ENCODE data around the gene LRBA. TPM values are rescaled to one million over a fixed set of nuclear protein-coding genes. Genes with fewer than 3 reads are reported as not detected.

Gene LRBA
- polyA plus RNA-seq, 4 donors: 14.9 to 62.2 (median 19.6) TPM

DNA sequence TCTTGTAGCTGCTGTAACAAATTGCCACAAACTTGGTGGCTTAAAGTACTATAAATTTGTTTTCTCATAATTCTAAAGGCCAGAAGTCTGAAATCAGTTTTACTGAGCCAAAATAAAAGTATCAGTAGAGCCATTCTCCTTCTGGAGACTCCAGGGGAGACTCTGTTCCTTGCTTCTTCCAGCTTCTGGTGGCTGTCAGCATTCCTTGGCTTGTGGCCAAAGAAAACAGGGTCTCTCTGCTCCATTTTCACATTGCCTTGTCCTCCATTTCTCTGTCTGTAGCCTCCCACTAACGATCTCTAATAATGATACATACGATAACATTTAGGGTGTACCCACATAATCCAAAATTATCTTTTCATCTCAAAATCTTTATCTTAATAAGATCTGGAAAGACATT is 232.8 kb downstream of the LRBA start:
- no peak for FAIRE-seq
- Histone ChIP-seq H3K4me3 (ENCODE audit: low read depth in 1 of 3, low read length in 3 of 3) (no peak overlapping the region), H3K4me1 (ENCODE audit: control insufficient read depth in 3 of 3, insufficient read depth in 2 of 3, low read depth in 1 of 3, low read length in 2 of 3) (no peaks in the 10 kb centered on the region), H3K27me3 (ENCODE audit: control insufficient read depth in 3 of 3, insufficient read depth in 3 of 3, low read length in 3 of 3) (no peaks in the 10 kb centered on the region), H3K36me3 (ENCODE audit: control insufficient read depth in 3 of 3, insufficient read depth in 2 of 3, low read depth in 1 of 3, low read length in 3 of 3) (peaks cover 0 to 6% (median 0%) of the 10 kb centered on the region in 3 donors), H3K9me3 (ENCODE audit: control insufficient read depth in 2 of 2, insufficient read depth in 1 of 2, low read depth in 1 of 2, low read length in 1 of 2) (no peaks in the 10 kb centered on the region), H3K27ac (ENCODE audit: low read depth in 1 of 3, low read length in 2 of 3) (no peak overlapping the region)
- 75 to 85% (median 81%) methylated on average over 2 of the region's 2 CpGs for WGBS, 3 donors
- no peak for DNase-seq

DNA sequence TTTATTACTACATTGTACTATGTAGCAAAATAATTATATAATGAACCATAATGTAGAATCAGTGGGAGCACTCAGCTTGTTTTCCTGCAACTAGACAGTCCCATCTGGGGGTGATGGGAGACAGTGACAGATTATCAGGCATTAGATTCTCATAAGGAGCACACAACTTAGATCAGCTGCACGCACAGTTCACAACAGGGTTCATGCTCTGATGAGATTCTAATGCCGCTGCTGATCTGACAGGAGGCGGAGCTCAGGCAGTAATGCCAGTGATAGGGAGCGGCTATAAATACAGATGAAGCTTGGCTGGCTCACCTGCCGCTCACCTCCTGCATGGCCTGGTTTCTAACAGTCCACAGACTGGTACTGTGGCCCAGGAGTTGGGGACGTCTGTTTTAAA is 233.9 kb downstream of the LRBA start:
- WGBS, 3 donors: 56 to 84% (median 70%) methylated on average over 6 of the region's 6 CpGs
- Histone ChIP-seq H3K9me3 (ENCODE audit: control insufficient read depth in 2 of 2, insufficient read depth in 1 of 2, low read depth in 1 of 2, low read length in 1 of 2) (no peaks in the 10 kb centered on the region), H3K27me3 (ENCODE audit: control insufficient read depth in 3 of 3, insufficient read depth in 3 of 3, low read length in 3 of 3) (no peaks in the 10 kb centered on the region), H3K4me1 (ENCODE audit: control insufficient read depth in 3 of 3, insufficient read depth in 2 of 3, low read depth in 1 of 3, low read length in 2 of 3) (no peaks in the 10 kb centered on the region), H3K36me3 (ENCODE audit: control insufficient read depth in 3 of 3, insufficient read depth in 2 of 3, low read depth in 1 of 3, low read length in 3 of 3) (peaks cover 0 to 6% (median 0%) of the 10 kb centered on the region in 3 donors), H3K4me3 (ENCODE audit: low read depth in 1 of 3, low read length in 3 of 3) (no peak overlapping the region), H3K27ac (ENCODE audit: low read depth in 1 of 3, low read length in 2 of 3) (no peak overlapping the region)
- DNase-seq (peak in 1 of 2 donors; percentile 46), FAIRE-seq (no peak)

DNA sequence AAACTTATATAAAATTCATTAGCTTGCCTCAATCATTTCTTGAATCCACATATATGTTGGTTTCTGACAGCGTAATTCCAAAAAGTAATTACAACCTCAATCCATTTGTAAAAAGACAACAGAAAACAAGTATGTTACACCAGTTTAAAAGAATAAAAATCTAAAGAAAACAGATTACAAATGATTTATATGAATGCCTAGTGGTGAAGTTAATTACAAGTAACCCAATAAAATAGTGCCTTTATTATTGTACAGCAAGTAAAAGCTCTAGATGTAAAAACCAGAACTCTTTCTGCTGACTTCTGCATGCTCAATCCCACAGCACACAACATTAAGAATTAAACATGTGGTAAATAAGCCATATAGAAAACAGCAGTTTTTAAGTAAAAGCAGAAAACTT is 235.4 kb downstream of the LRBA start:
- FAIRE-seq (no peak), DNase-seq (no peak)
- H3K27ac ChIP-seq (ENCODE audit: low read depth in 1 of 3, low read length in 2 of 3): no peak overlapping the region
- no peak overlapping the region for H3K4me3 ChIP-seq (ENCODE audit: low read depth in 1 of 3, low read length in 3 of 3)
- no peaks in the 10 kb centered on the region for H3K4me1 ChIP-seq (ENCODE audit: control insufficient read depth in 3 of 3, insufficient read depth in 2 of 3, low read depth in 1 of 3, low read length in 2 of 3)
- WGBS, 3 donors: 97 to 100% (median 100%) methylated on average over 1 of the region's 1 CpG
- no peaks in the 10 kb centered on the region for H3K9me3 ChIP-seq (ENCODE audit: control insufficient read depth in 2 of 2, insufficient read depth in 1 of 2, low read depth in 1 of 2, low read length in 1 of 2)
- H3K27me3 ChIP-seq (ENCODE audit: control insufficient read depth in 3 of 3, insufficient read depth in 3 of 3, low read length in 3 of 3): no peaks in the 10 kb centered on the region
- peaks cover 0 to 6% (median 0%) of the 10 kb centered on the region in 3 donors for H3K36me3 ChIP-seq (ENCODE audit: control insufficient read depth in 3 of 3, insufficient read depth in 2 of 3, low read depth in 1 of 3, low read length in 3 of 3)

DNA sequence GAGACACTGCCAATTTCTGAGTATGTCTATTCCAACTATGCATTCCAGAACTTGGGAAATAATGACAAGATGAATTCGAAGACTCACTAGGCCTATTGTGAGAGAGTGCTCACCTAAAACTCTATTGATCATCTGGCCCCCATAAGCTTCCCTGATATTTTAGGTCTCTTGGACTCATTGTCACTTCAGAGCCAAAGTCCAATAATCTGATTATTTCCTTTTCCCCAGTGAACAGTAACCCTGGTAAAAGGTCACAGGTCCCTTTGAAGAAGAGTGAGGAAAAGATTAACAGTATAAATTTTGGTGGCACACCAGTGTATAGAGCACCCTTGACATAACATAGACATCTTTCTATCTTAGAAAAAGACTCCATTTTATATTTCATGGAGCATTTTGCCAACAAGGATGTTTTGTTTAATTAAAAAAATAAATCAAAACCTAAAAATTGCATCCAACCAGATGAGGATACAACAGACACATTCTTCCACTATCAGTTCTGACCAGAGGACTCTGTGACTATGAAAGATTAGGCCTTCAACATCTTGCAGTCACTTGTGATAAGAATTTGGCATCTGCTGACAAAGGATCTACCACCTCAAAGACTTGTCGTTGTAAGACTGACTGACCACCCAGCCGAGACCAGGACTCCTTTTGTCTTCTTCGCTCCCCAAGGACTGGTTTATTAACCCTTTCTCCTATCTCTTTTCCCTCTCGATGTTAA is 241.2 kb downstream of the LRBA start:
- Histone ChIP-seq H3K4me1 (ENCODE audit: control insufficient read depth in 3 of 3, insufficient read depth in 2 of 3, low read depth in 1 of 3, low read length in 2 of 3) (no peaks in the 10 kb centered on the region), H3K4me3 (ENCODE audit: low read depth in 1 of 3, low read length in 3 of 3) (no peak overlapping the region), H3K36me3 (ENCODE audit: control insufficient read depth in 3 of 3, insufficient read depth in 2 of 3, low read depth in 1 of 3, low read length in 3 of 3) (peaks cover 0 to 3% (median 2%) of the 10 kb centered on the region in 3 donors), H3K27me3 (ENCODE audit: control insufficient read depth in 3 of 3, insufficient read depth in 3 of 3, low read length in 3 of 3) (no peaks in the 10 kb centered on the region), H3K27ac (ENCODE audit: low read depth in 1 of 3, low read length in 2 of 3) (no peak overlapping the region), H3K9me3 (ENCODE audit: control insufficient read depth in 2 of 2, insufficient read depth in 1 of 2, low read depth in 1 of 2, low read length in 1 of 2) (no peaks in the 10 kb centered on the region)
- 89 to 94% (median 93%) methylated on average over 5 of the region's 5 CpGs for WGBS, 3 donors
- DNase-seq (no peak), FAIRE-seq (no peak)

DNA sequence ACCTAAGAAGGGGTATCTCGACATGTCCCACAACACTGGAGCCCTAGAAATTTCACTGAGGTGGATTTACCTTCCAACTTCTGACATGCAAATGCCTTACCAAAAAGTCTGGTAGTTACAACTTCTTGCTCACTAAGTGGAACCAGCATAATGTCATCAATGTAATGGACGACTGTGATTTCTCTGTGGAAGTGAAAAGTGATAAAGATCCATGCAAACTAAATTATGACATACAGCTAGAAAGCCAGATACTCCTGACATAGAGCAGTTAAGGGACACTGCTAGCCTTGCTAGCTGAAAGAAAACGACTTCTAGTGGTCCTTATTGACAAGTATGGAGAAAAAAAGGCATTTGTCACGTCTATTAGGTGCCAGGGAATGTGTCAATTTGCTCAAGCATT is 242.1 kb downstream of the LRBA start:
- Histone ChIP-seq H3K27ac (ENCODE audit: low read depth in 1 of 3, low read length in 2 of 3) (no peak overlapping the region), H3K36me3 (ENCODE audit: control insufficient read depth in 3 of 3, insufficient read depth in 2 of 3, low read depth in 1 of 3, low read length in 3 of 3) (peaks cover 0 to 3% (median 2%) of the 10 kb centered on the region in 3 donors), H3K4me3 (ENCODE audit: low read depth in 1 of 3, low read length in 3 of 3) (no peak overlapping the region), H3K27me3 (ENCODE audit: control insufficient read depth in 3 of 3, insufficient read depth in 3 of 3, low read length in 3 of 3) (no peaks in the 10 kb centered on the region), H3K9me3 (ENCODE audit: control insufficient read depth in 2 of 2, insufficient read depth in 1 of 2, low read depth in 1 of 2, low read length in 1 of 2) (no peaks in the 10 kb centered on the region), H3K4me1 (ENCODE audit: control insufficient read depth in 3 of 3, insufficient read depth in 2 of 3, low read depth in 1 of 3, low read length in 2 of 3) (no peaks in the 10 kb centered on the region)
- DNase-seq (no peak), FAIRE-seq (no peak)
- WGBS, 3 donors: 93 to 97% (median 94%) methylated on average over 4 of the region's 4 CpGs

DNA sequence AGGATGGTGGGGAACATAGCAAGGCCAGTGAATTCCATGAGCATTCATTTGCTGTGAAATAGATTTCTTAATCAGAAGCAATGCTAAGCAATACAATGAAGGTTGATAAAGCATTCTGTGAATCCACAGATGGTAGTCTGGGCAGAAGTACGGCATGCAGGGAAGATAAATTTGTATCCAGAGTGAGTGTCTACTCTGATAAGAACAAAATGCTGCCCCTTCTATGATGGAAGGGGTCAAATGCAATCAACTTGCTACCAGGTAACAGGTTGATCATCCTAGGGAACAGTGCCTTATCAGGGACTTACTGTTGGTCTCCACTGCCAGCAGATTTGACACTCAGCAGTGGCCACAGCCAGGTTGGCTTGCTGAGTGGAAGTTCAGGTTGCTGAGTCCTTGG is 243.7 kb downstream of the LRBA start:
- DNase-seq (no peak), FAIRE-seq (no peak)
- Histone ChIP-seq H3K27ac (ENCODE audit: low read depth in 1 of 3, low read length in 2 of 3) (no peak overlapping the region), H3K4me1 (ENCODE audit: control insufficient read depth in 3 of 3, insufficient read depth in 2 of 3, low read depth in 1 of 3, low read length in 2 of 3) (no peaks in the 10 kb centered on the region), H3K9me3 (ENCODE audit: control insufficient read depth in 2 of 2, insufficient read depth in 1 of 2, low read depth in 1 of 2, low read length in 1 of 2) (no peaks in the 10 kb centered on the region), H3K4me3 (ENCODE audit: low read depth in 1 of 3, low read length in 3 of 3) (no peak overlapping the region), H3K36me3 (ENCODE audit: control insufficient read depth in 3 of 3, insufficient read depth in 2 of 3, low read depth in 1 of 3, low read length in 3 of 3) (peaks cover 0 to 3% (median 2%) of the 10 kb centered on the region in 3 donors), H3K27me3 (ENCODE audit: control insufficient read depth in 3 of 3, insufficient read depth in 3 of 3, low read length in 3 of 3) (no peaks in the 10 kb centered on the region)
- WGBS, 3 donors: 96 to 97% (median 96%) methylated on average over 1 of the region's 1 CpG

DNA sequence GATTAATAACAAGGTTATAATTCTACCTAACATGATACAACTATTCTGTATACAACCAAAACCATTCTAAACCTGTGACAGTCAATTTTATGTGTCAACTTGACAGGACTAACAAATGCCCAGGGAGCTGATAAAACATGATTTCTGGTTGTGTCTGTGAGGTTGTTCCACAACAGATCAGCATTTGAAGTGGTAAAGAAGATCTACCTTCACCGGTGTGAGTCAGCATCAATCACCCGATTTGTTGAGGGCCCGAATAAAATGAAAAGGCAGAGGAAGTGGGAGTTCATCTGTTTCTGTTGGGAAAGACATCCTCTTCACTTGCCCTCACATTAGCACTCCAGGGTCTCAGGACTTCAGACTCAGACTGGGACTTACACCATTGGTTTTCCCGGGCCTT is 245.2 kb downstream of the LRBA start:
- H3K27ac ChIP-seq (ENCODE audit: low read depth in 1 of 3, low read length in 2 of 3): peak overlapping the region in 2 of 3 donors; percentile 5 to 41
- H3K4me1 ChIP-seq (ENCODE audit: control insufficient read depth in 3 of 3, insufficient read depth in 2 of 3, low read depth in 1 of 3, low read length in 2 of 3): no peaks in the 10 kb centered on the region
- no peaks in the 10 kb centered on the region for H3K9me3 ChIP-seq (ENCODE audit: control insufficient read depth in 2 of 2, insufficient read depth in 1 of 2, low read depth in 1 of 2, low read length in 1 of 2)
- FAIRE-seq (no peak), DNase-seq (no peak)
- H3K4me3 ChIP-seq (ENCODE audit: low read depth in 1 of 3, low read length in 3 of 3): no peak overlapping the region
- no peaks in the 10 kb centered on the region for H3K27me3 ChIP-seq (ENCODE audit: control insufficient read depth in 3 of 3, insufficient read depth in 3 of 3, low read length in 3 of 3)
- peaks cover 0 to 3% (median 2%) of the 10 kb centered on the region in 3 donors for H3K36me3 ChIP-seq (ENCODE audit: control insufficient read depth in 3 of 3, insufficient read depth in 2 of 3, low read depth in 1 of 3, low read length in 3 of 3)
- WGBS, 3 donors: 89 to 96% (median 95%) methylated on average over 4 of the region's 4 CpGs

DNA sequence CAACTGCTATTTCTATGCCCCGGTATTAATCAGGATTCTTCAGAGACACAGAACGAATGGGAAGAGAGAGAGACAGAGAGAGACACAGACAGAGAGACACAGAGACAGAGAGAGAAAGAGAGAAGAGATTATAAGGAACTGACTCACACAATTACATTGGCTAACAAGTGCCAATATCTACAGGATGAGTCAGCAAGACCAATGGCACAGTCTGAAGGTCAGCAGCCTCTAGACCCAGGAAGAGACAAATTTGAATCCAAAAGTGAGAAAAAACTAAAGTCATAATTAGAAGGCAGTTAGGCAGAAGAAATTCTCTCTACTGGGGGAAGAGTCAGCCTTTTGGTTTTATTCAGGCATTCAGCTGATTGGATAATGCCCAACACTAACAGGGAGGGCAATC is 245.8 kb downstream of the LRBA start:
- FAIRE-seq: no peak
- Histone ChIP-seq H3K27me3 (ENCODE audit: control insufficient read depth in 3 of 3, insufficient read depth in 3 of 3, low read length in 3 of 3) (no peaks in the 10 kb centered on the region), H3K36me3 (ENCODE audit: control insufficient read depth in 3 of 3, insufficient read depth in 2 of 3, low read depth in 1 of 3, low read length in 3 of 3) (peaks cover 0 to 3% (median 2%) of the 10 kb centered on the region in 3 donors), H3K9me3 (ENCODE audit: control insufficient read depth in 2 of 2, insufficient read depth in 1 of 2, low read depth in 1 of 2, low read length in 1 of 2) (no peaks in the 10 kb centered on the region), H3K4me1 (ENCODE audit: control insufficient read depth in 3 of 3, insufficient read depth in 2 of 3, low read depth in 1 of 3, low read length in 2 of 3) (no peaks in the 10 kb centered on the region), H3K27ac (ENCODE audit: low read depth in 1 of 3, low read length in 2 of 3) (peak overlapping the region in 2 of 3 donors; percentile 41 to 49), H3K4me3 (ENCODE audit: low read depth in 1 of 3, low read length in 3 of 3) (no peak overlapping the region)
- peak; percentile 61 to 86 for DNase-seq
- 70 to 83% (median 77%) methylated on average over 2 of the region's 2 CpGs for WGBS, 3 donors

DNA sequence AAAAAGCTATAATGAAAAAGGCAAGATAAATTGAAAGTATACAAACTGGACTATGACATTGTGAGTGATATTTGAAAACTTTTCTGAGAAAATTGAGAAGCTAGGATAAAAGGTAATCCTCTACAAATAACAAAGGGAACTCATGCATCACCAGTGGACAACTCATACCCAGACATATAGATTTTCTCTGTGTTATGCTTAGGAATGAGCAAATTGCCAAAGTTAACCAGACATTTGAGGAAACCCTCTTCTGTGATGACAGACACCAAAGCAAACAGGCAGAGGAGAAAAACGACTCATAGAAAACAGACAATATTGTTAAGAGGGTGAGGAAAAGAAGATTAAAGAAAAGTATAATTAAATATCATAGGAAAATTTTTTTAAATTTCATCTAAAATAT is 246.6 kb downstream of the LRBA start:
- DNase-seq: no peak
- no peak for FAIRE-seq
- Histone ChIP-seq H3K27ac (ENCODE audit: low read depth in 1 of 3, low read length in 2 of 3) (no peak overlapping the region), H3K36me3 (ENCODE audit: control insufficient read depth in 3 of 3, insufficient read depth in 2 of 3, low read depth in 1 of 3, low read length in 3 of 3) (peaks cover 0 to 3% (median 2%) of the 10 kb centered on the region in 3 donors), H3K4me1 (ENCODE audit: control insufficient read depth in 3 of 3, insufficient read depth in 2 of 3, low read depth in 1 of 3, low read length in 2 of 3) (no peaks in the 10 kb centered on the region), H3K9me3 (ENCODE audit: control insufficient read depth in 2 of 2, insufficient read depth in 1 of 2, low read depth in 1 of 2, low read length in 1 of 2) (no peaks in the 10 kb centered on the region), H3K27me3 (ENCODE audit: control insufficient read depth in 3 of 3, insufficient read depth in 3 of 3, low read length in 3 of 3) (no peaks in the 10 kb centered on the region), H3K4me3 (ENCODE audit: low read depth in 1 of 3, low read length in 3 of 3) (no peak overlapping the region)
- 65 to 79% (median 69%) methylated on average over 1 of the region's 1 CpG for WGBS, 3 donors
